Measurements from ENCODE around the gene KRT1. TPM values are rescaled to one million over a fixed set of nuclear protein-coding genes. Genes with fewer than 3 reads are reported as not detected.
A peak's percentile ranks its signal among the peaks of the same experiment; 100 is the strongest.

The KRT1 gene
- total RNA-seq, 4 donors from 2014 or later: not detected

DNA sequence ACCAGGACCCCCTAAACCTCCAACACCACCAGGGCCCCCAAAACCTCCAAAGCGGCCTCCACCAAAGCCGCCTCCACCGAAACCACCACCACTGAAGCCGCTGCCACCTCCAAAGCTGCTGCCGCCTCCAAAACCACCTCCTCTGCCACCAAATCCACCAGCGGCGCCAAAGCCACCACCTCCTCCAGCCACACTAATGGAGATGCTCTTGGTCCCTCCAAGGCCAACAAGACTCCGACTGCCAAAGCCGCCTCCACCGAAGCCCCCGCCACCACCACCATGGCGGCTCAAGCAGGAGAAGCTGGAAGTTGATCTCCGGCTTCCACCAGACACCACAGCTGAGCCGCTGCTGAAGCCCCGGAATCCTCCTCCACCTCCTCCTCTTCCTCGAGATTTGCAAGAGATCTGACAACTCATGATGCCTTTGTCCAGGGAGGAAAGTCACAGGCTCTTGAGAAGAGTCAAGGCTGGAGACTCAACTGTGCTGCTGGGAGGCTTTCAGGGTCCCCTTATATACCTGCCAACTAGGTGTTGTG lies 28.4 kb downstream of the KRT1 start, which contains the start of gene KRT2:
TSS of gene KRT2 (minus strand) at position 486 of the 536 bp plus-strand sequence. CDS start at position 417, 69 bp downstream.
- no peak within 1 kb of the TSS for H3K27ac ChIP-seq (replicated peaks in 1 of 4)
- H3K36me3 ChIP-seq: no peaks in the 10 kb centered on the region
- TF ChIP-seq CTCF (IDR thresholded peaks at IDR 0.05) (no peak), POLR2A (IDR thresholded peaks at IDR 0.05; ENCODE audit: low read depth) (no peak), POLR2AphosphoS5 (IDR thresholded peaks at IDR 0.05) (no peak), EP300 (IDR thresholded peaks at IDR 0.05) (no peak)
- WGBS: 94% methylated on average over 16 of the region's 16 CpGs
- peaks cover 0 to 28% (median 0%) of the 10 kb centered on the region in 4 donors for H3K27me3 ChIP-seq
- no peaks in the 10 kb centered on the region for H3K4me1 ChIP-seq
- DNase-seq (ENCODE audit: extremely low spot score): no peak
- intact Hi-C loops (cut with DNase I): no loop called here
- H3K9me3 ChIP-seq: no peaks in the 10 kb centered on the region
- H3K4me3 ChIP-seq: no peak within 1 kb of the TSS

DNA sequence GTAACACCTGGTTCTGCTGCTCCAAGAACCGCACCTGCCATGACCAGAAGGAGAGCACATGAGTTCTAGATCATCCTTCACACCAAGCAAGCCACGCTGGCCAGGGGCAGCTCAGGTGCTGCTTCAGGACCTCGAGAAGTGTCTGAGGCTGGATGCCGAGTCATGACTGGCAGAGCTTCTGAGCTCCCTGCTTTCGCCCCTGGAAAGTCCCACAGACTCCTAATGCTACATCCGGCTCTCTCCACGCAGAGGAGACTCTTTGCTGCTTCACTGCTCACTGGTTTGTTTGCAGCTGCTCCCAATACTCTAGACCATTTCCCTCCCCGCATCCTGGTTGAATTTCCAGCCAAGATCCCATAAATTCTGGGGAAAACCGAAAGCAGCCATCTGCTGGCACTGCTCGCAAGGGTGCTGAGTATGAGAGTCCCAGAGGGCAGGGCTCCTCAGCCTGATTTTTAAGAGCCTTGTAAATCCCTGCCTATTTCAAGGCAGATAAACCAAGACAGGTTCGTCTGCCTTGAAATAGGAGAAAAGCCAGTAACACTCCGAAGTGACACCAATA lies 29.6 kb downstream of the KRT1 start:
- H3K27ac ChIP-seq (replicated peaks in 1 of 4): no peak overlapping the region
- no peaks in the 10 kb centered on the region for H3K9me3 ChIP-seq
- DNase-seq (ENCODE audit: extremely low spot score): no peak
- H3K36me3 ChIP-seq: no peaks in the 10 kb centered on the region
- TF ChIP-seq POLR2AphosphoS5 (IDR thresholded peaks at IDR 0.05) (no peak), EP300 (IDR thresholded peaks at IDR 0.05) (no peak), POLR2A (IDR thresholded peaks at IDR 0.05; ENCODE audit: low read depth) (no peak), CTCF (IDR thresholded peaks at IDR 0.05) (no peak)
- intact Hi-C loops (cut with DNase I): no loop called here
- no peak overlapping the region for H3K4me3 ChIP-seq
- peaks cover 0 to 27% (median 0%) of the 10 kb centered on the region in 4 donors for H3K27me3 ChIP-seq
- 80% methylated on average over 11 of the region's 12 CpGs for WGBS
- no peaks in the 10 kb centered on the region for H3K4me1 ChIP-seq

- DNase-seq (ENCODE audit: extremely low spot score): no peak
- Histone ChIP-seq H3K9me3 (no peaks in the 10 kb centered on the region), H3K4me3 (no peak overlapping the region), H3K27ac (replicated peaks in 1 of 4) (no peak overlapping the region), H3K27me3 (peaks cover 0 to 12% (median 0%) of the 10 kb centered on the region in 4 donors), H3K36me3 (no peaks in the 10 kb centered on the region), H3K4me1 (no peaks in the 10 kb centered on the region)
- no peak for TF ChIP-seq POLR2AphosphoS5 (IDR thresholded peaks at IDR 0.05)
- no peak for TF ChIP-seq EP300 (IDR thresholded peaks at IDR 0.05)
- TF ChIP-seq CTCF (IDR thresholded peaks at IDR 0.05): no peak
- TF ChIP-seq POLR2A (IDR thresholded peaks at IDR 0.05; ENCODE audit: low read depth): no peak
- WGBS: 80% methylated on average over 6 of the region's 6 CpGs
- intact Hi-C loops (cut with DNase I): no loop called here
Measured at GRCh38 chr12:52649066-52649465, 31.1 kb downstream of the KRT1 start.

DNA sequence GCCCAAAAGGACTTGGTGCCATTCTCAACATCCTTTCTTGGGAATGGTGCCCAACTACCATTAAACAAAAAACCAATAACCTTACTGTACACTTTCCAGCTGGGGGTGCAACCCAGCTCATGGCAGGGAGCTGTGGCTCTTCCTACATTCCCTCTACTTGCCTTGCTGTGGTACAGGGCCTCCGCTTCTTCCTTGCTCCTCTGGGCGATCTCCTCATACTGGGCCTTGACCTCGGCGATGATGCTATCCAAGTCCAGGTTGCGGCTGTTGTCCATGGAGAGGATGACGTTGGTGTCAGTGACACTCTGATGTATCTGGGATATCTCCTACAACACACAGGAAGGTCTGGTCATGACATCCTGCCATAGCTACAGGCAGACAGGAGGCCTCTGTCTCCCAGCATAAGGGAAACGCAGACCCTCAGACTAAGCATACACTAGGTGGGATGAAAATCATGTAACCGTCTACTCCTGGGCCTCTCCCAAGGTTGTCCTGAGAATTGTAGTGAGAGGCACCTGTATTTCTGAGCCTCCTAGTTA lies 32.1 kb downstream of the KRT1 start:
- Histone ChIP-seq H3K27me3 (peaks cover 0 to 9% (median 0%) of the 10 kb centered on the region in 4 donors), H3K36me3 (no peaks in the 10 kb centered on the region), H3K4me3 (no peak overlapping the region), H3K9me3 (no peaks in the 10 kb centered on the region), H3K4me1 (no peaks in the 10 kb centered on the region), H3K27ac (replicated peaks in 1 of 4) (no peak overlapping the region)
- TF ChIP-seq EP300 (IDR thresholded peaks at IDR 0.05) (no peak), CTCF (IDR thresholded peaks at IDR 0.05) (no peak), POLR2AphosphoS5 (IDR thresholded peaks at IDR 0.05) (no peak), POLR2A (IDR thresholded peaks at IDR 0.05; ENCODE audit: low read depth) (no peak)
- DNase-seq (ENCODE audit: extremely low spot score): peak; percentile 86
- intact Hi-C loops (cut with DNase I): no loop called here
- WGBS: 95% methylated on average over 7 of the region's 8 CpGs

Data from esophagus muscularis mucosa (tissue), 4 donors.